ENCODE measurements around the gene KCNH1. TPM values are rescaled to one million over a fixed set of nuclear protein-coding genes. Genes with fewer than 3 reads are reported as not detected.

Gene KCNH1
- total RNA-seq, 2 experiments from 2014 or later = not detected

DNA sequence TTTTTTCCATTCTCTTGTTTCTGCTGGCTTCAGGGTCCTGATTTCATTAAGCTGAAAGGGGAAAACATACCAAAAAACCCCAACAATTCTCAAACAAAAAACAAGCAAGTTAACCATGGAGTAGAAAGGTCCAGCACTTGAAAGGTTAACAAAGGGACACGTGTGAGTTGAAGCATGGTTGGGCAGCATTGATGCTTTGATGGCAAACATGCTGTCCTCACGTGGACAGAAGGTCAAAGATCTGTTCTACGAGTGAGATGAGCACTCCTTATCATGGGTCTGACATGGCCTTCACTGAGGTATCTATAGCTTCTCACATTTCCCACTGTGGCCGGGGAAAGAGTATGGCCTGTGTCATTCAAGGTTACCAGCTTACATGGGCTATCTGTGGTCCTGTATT, 410.3 kb downstream of the KCNH1 start:
- Mint-ChIP-seq H3K36me3 (no peaks in the 10 kb centered on the region), H3K27ac (no peak overlapping the region), H3K9me3 (no peaks in the 10 kb centered on the region), H3K4me3 (no peak overlapping the region), H3K4me1 (ENCODE audit: low read depth) (no peaks in the 10 kb centered on the region), H3K27me3 (peaks cover 5% of the 10 kb centered on the region)
- CTCF ChIA-PET = no interaction called here
- intact Hi-C loops (cut with micrococcal nuclease) = no loop called here
- POLR2A ChIA-PET = no interaction called here
- DNase-seq = no peak

DNA sequence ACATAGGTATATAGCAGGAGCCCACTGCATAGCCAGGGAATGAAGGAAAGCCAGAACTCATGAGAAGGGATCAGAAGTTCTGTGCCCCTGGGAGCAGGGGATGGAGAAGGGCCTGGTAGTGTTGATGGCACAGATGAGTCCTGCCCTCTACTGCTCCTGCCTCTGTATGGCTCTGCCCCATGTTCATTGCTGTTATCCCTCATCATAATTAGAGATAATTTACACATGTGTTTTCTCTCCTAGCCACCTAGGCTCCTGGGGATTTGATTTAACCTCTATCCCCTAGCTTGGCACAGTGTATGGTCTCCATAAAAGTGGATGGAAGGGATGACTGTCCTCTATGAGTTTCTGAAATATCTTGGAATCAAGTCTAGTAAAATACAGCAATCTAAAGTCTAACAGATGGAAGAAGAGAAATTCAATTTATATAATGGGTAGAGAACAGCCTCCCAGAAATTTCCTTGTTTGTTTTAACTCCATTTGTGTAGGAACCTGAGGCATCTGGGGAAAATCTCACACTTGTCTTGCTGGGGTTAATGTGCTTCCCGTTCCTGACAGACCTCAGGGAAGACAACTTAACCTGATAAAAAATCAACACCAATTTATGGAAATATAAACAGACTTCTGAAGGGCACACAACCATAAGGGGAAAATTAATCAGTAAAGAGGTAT, 411.4 kb downstream of the KCNH1 start:
- ChIA-PET POLR2A (no interaction called here), CTCF (no interaction called here)
- Mint-ChIP-seq H3K9me3 (no peaks in the 10 kb centered on the region), H3K4me1 (ENCODE audit: low read depth) (no peaks in the 10 kb centered on the region), H3K4me3 (no peak overlapping the region), H3K27me3 (peaks cover 5% of the 10 kb centered on the region), H3K36me3 (no peaks in the 10 kb centered on the region), H3K27ac (no peak overlapping the region)
- no peak for DNase-seq
- intact Hi-C loops (cut with micrococcal nuclease) = no loop called here

DNA sequence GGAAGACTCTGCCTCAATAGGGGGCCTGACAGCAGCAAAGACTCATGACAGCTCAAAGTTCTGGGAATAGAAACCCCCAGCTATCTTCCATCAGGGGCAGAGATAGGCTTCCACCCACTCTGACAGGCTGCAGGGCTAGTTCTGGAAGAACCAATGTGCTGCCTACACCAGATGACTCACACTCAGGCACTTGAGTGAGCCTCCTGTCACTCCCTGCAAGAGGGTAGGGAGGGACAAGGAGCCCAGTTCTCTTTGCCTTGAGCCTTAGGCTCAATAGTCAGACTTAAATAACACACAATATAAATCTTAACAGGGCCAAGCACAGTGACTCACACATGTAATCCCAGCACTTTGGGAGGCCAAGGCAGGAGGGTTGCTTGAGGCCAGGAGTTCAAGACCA, 418.9 kb downstream of the KCNH1 start:
- Mint-ChIP-seq H3K27me3 (no peaks in the 10 kb centered on the region), H3K4me1 (ENCODE audit: low read depth) (no peaks in the 10 kb centered on the region), H3K27ac (no peak overlapping the region), H3K36me3 (no peaks in the 10 kb centered on the region), H3K4me3 (no peak overlapping the region), H3K9me3 (no peaks in the 10 kb centered on the region)
- ChIA-PET POLR2A (no interaction called here), CTCF (no interaction called here)
- intact Hi-C loops (cut with micrococcal nuclease) = no loop called here
- DNase-seq = no peak

DNA sequence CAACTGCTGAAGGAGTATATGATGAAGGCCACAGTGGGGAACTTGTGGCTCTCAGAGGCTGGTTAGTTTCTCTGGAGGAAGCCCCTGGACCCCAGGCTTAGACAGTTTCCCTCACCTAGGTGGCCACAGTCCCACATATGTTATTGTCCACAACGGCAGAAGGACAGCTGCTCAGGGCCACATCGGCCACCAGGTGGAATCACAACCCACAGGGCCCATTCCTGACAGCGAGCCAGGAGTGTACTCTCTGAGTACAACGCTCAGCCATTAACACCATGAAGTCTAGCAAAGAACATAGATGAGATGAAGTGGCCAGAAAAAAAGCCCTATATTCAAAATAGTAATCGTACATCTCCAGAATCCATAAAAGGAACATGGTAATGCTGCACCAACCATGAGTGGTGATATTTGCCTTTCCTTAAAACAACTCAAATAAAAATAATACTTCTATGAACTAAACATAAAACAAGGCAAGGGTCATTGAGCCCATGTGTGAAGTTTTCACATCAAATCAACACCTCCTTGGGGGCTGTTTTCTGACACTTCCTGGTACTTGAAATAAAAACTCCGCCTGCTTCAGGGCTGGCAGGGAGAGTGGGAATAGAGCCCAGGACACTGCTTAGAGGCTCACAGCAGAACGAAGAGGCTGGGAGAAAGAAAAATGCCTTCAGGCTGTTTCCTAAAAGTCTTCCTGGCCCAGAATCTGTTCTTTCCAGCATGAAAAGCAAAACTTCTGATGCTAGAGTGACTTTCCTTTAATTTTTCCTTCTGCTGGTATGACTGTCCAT, 421.9 kb downstream of the KCNH1 start:
- no peaks in the 10 kb centered on the region for H3K36me3 Mint-ChIP-seq
- intact Hi-C loops (cut with micrococcal nuclease) = no loop called here
- ChIA-PET POLR2A (no interaction called here), CTCF (no interaction called here)
- H3K27me3 Mint-ChIP-seq = no peaks in the 10 kb centered on the region
- DNase-seq = no peak
- no peak overlapping the region for H3K4me3 Mint-ChIP-seq
- no peak overlapping the region for H3K27ac Mint-ChIP-seq
- H3K9me3 Mint-ChIP-seq = no peaks in the 10 kb centered on the region
- no peaks in the 10 kb centered on the region for H3K4me1 Mint-ChIP-seq (ENCODE audit: low read depth)

DNA sequence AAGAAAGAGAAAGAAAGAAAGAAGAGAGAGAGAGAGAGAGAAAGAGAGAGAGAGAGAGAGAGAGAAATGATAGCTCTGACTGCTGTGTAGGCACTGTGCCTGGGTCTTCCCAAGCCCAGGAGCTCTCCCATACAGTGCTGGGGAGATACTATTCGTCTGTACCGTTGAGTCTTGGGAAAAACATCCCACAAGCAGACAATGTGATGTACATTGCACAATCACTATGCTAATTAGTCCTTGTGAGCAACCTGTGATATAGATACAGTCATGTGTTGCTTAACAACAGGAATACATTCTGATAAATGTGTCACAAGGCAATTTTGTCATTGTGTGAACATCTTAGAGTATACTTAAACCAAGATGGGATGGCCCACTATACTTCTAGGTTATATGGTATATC, 424.2 kb downstream of the KCNH1 start:
- no peaks in the 10 kb centered on the region for H3K36me3 Mint-ChIP-seq
- no peaks in the 10 kb centered on the region for H3K4me1 Mint-ChIP-seq (ENCODE audit: low read depth)

DNA sequence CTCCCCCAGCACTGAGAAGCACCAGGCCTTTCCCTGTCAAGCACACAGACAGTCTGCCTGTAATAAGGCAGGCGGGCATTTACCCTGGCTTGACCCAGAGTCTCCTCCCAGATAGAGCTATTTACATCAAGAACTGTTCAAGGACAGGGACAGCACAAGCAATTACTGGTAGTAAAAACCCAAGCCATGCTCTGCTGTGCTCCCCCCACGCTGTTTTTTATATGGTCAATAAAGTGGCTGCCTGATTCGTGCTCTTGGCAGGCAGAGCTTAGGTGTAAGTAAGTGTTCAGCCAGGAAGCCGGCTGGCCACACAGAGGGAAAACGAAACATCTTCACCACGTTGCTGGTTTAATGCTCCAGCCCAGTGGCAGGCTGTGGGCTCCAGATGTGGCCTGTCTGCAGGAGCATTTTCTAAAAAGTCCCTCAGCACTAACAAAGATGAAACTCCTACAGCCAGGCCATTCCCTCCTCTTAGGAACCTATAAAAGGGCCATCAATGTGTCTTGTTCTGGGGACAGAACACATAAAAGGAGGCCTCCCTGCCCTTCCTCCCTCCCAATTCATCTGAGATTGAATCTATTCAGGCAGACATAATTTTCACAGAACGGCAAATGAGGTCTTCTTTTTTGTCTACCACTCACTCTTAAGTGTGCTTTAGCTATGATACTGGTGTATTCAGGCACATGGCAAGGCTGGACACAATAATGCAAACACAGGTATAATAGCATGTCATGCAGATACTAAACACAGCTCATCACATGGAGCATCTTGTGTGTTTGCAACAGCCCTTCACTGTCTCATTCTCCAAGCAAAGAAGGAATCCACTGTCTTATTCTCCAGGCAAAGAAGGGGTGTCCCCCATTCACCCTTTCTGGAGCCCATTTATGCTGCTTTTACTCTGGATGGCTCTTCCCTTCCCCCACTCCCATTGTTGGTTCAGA, 426.4 kb downstream of the KCNH1 start:
- intact Hi-C loops (cut with micrococcal nuclease) = no loop called here
- POLR2A ChIA-PET = no interaction called here

More for the DNA sequence above, 424.2 kb downstream of the KCNH1 start:
- POLR2A ChIA-PET = no interaction called here
- CTCF ChIA-PET = no interaction called here
- DNase-seq = no peak
- Mint-ChIP-seq H3K9me3 (no peaks in the 10 kb centered on the region), H3K27me3 (no peaks in the 10 kb centered on the region), H3K4me3 (no peak overlapping the region), H3K27ac (no peak overlapping the region)
- intact Hi-C loops (cut with micrococcal nuclease) = no loop called here

DNA sequence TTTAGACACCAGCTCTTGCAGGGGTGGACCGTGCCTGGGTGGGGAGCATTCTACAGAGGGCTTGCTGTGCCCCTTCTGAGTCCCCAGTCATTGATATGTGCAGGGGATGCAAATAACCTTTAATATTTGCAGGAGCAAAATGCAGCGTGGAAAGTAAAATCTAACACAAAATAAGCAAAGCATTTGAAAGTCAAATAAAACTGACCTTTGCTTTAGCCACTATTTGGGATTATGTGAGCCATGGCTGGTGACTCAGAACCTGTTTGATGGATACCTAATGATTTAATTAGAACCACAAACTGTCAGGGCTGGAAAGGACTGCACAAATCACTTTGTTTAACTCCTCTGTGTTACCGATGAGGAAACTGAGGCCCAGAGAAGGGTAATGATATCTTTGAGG, 427.7 kb downstream of the KCNH1 start:
- Mint-ChIP-seq H3K27me3 (no peaks in the 10 kb centered on the region), H3K36me3 (no peaks in the 10 kb centered on the region), H3K4me3 (no peak overlapping the region), H3K9me3 (no peaks in the 10 kb centered on the region), H3K4me1 (ENCODE audit: low read depth) (no peaks in the 10 kb centered on the region), H3K27ac (no peak overlapping the region)
- POLR2A ChIA-PET = no interaction called here
- intact Hi-C loops (cut with micrococcal nuclease) = no loop called here
- CTCF ChIA-PET = no interaction called here
- DNase-seq = no peak

More for the DNA sequence above, 426.4 kb downstream of the KCNH1 start:
- Mint-ChIP-seq H3K36me3 (no peaks in the 10 kb centered on the region), H3K27me3 (no peaks in the 10 kb centered on the region), H3K4me3 (no peak overlapping the region), H3K9me3 (no peaks in the 10 kb centered on the region), H3K27ac (no peak overlapping the region), H3K4me1 (ENCODE audit: low read depth) (no peaks in the 10 kb centered on the region)
- DNase-seq = no peak
- CTCF ChIA-PET = no interaction called here

DNA sequence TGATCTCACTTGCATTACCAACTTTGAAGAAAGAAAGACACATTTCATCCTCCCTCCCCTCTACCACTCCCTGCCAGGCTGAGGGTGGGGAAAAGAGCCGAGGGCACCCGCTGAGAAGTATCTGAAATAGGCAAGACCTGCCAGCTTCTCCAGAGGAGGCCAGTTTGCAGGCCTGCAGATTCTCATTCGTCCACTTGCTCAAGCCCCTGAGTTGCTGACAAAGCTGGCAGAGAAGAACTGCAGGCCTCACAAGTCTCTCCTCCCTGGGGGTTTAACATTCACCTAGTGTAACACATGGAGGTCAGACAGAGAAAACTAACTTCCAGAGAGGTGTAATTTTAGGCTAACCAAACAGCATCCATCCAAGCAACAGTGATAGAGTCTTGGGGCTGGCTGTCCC, 428.9 kb downstream of the KCNH1 start:
- no peaks in the 10 kb centered on the region for H3K27me3 Mint-ChIP-seq
- H3K36me3 Mint-ChIP-seq = no peaks in the 10 kb centered on the region
- H3K4me3 Mint-ChIP-seq = no peak overlapping the region
- H3K27ac Mint-ChIP-seq = no peak overlapping the region
- no peak for DNase-seq
- ChIA-PET CTCF (no interaction called here), POLR2A (no interaction called here)
- intact Hi-C loops (cut with micrococcal nuclease) = no loop called here
- H3K9me3 Mint-ChIP-seq = no peaks in the 10 kb centered on the region
- H3K4me1 Mint-ChIP-seq (ENCODE audit: low read depth) = no peaks in the 10 kb centered on the region

DNA sequence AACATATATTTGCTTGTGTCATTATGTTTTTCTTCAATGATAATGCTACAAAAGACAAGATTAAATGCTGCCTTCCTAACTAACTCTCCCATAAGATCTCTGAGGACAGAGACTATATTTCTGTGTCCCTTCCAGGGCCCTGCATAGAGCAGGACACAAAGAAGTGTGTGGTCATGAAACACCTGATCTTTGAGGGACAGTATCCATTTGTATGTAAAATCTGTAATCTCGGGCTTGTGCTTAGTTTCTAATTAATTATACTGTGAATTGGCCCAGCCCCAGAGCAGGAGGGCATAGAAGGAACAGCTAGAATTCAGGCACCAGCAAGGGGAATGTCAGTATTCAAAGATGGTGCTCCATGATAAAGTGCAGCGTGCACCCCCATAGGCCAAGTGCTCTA, 430.4 kb downstream of the KCNH1 start:
- ChIA-PET CTCF (no interaction called here), POLR2A (no interaction called here)
- H3K9me3 Mint-ChIP-seq = no peaks in the 10 kb centered on the region
- no peaks in the 10 kb centered on the region for H3K36me3 Mint-ChIP-seq
- intact Hi-C loops (cut with micrococcal nuclease) = no loop called here
- H3K27ac Mint-ChIP-seq = no peak overlapping the region
- H3K4me3 Mint-ChIP-seq = no peak overlapping the region
- no peaks in the 10 kb centered on the region for H3K27me3 Mint-ChIP-seq
- DNase-seq = no peak
- no peaks in the 10 kb centered on the region for H3K4me1 Mint-ChIP-seq (ENCODE audit: low read depth)

DNA sequence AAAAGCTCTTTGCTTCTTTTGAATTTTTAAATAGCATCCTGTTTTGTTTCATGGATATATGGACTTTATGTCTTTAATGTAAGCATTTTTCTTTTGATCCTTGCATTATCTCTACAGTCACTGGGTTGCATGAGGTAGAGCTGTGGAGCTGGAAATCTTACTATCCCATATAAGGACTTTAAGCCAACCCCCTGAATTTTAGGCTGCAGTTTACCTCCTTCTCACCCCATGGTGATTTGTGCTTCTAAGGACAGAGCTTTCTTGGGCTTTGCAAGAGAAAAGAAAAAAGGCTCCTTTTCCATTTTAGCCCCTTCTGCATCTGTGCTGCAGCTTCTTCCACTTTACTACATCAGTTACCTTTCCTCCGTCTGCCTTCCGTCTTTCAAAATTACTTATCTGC, 431.4 kb downstream of the KCNH1 start:
- ChIA-PET POLR2A (no interaction called here), CTCF (interaction anchor here (1.1 kb wide), 1 partner anchor 301 kb away, joined by 3 read pairs; no protein-coding TSS in a partner anchor)
- no peaks in the 10 kb centered on the region for H3K9me3 Mint-ChIP-seq
- DNase-seq = no peak
- H3K36me3 Mint-ChIP-seq = no peaks in the 10 kb centered on the region
- no peak overlapping the region for H3K4me3 Mint-ChIP-seq
- no peak overlapping the region for H3K27ac Mint-ChIP-seq
- H3K27me3 Mint-ChIP-seq = peaks cover 2% of the 10 kb centered on the region
- intact Hi-C loops (cut with micrococcal nuclease) = no loop called here
- no peaks in the 10 kb centered on the region for H3K4me1 Mint-ChIP-seq (ENCODE audit: low read depth)

DNA sequence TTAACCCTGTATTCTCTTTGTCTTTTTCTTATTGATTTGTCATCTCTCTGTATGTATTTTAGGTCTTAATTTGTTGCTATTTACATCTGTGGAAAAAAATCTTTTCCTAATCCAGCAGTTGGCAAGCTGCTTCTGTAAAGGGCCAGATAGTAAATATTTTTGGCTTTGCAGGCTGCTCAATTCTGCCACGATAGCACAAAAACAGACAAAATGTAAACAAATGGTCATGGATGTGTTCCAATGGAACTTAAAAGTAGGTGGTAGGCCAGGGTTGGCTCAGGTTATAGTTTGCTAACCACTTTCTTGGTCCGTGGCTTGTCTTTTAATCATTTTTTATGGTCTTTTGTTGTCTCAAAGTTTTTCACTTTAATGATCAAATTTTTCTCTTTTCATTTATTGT, 433.4 kb downstream of the KCNH1 start:
- ChIA-PET POLR2A (no interaction called here), CTCF (no interaction called here)
- no peak for DNase-seq
- H3K27me3 Mint-ChIP-seq = peaks cover 2% of the 10 kb centered on the region
- no peaks in the 10 kb centered on the region for H3K4me1 Mint-ChIP-seq (ENCODE audit: low read depth)
- no peaks in the 10 kb centered on the region for H3K9me3 Mint-ChIP-seq
- H3K27ac Mint-ChIP-seq = no peak overlapping the region
- no peaks in the 10 kb centered on the region for H3K36me3 Mint-ChIP-seq
- intact Hi-C loops (cut with micrococcal nuclease) = no loop called here
- H3K4me3 Mint-ChIP-seq = no peak overlapping the region

DNA sequence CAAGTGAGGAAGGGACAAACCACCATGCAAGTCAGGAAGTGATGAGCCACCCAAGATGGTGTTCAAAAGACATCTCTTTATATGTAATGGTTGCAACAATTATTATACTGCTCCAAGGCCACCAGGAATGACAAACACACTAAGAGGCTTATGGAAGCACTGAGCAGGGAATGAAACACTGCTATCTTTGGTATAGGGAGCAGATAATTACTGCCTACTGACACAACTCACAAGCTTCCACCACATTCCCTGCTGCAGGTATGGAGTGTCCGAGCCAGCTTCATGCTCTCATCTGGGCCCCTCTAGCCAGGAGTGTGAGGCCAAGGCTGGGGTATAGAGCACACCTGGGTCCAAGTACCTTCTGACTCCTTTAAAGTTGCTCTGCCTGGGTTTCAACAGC, 433.9 kb downstream of the KCNH1 start:
- CTCF ChIA-PET = no interaction called here
- H3K9me3 Mint-ChIP-seq = no peaks in the 10 kb centered on the region
- POLR2A ChIA-PET = no interaction called here
- no peak overlapping the region for H3K27ac Mint-ChIP-seq
- no peaks in the 10 kb centered on the region for H3K4me1 Mint-ChIP-seq (ENCODE audit: low read depth)
- no peaks in the 10 kb centered on the region for H3K36me3 Mint-ChIP-seq
- intact Hi-C loops (cut with micrococcal nuclease) = no loop called here
- H3K27me3 Mint-ChIP-seq = peaks cover 2% of the 10 kb centered on the region
- H3K4me3 Mint-ChIP-seq = no peak overlapping the region
- no peak for DNase-seq
